K562 (cell line): Measurements from ENCODE around the gene MYL5. TPM values are rescaled to one million over a fixed set of nuclear protein-coding genes. Genes with fewer than 3 reads are reported as not detected.

Experiments
- C11orf30 ChIP-seq: fragments of 450-650 bp; IDR thresholded peaks from 2 replicates; pipeline ENCODE4 v1.6.1; 2016; ENCODE audit warnings: low read depth, mild to moderate bottlenecking
- E2F3 ChIP-seq: fragments of 250-450 bp; sonication (Bioruptor Pico); IDR thresholded peaks from 2 replicates; pipeline ENCODE4 v1.4.0; 2020; ENCODE audit warnings: mild to moderate bottlenecking
- FIP1L1 ChIP-seq: fragments of 200-400 bp; formaldehyde crosslinking; IDR thresholded peaks from 2 replicates; pipeline ENCODE4 v1.6.1; 2018; ENCODE audit warnings: mild to moderate bottlenecking, low read depth, low read length; ENCODE audit not compliant: poor library complexity, severe bottlenecking
- HDAC3 ChIP-seq: fragments of 450-650 bp; IDR thresholded peaks from 2 replicates; pipeline ENCODE4 v1.6.1; 2018; ENCODE audit warnings: borderline replicate concordance, mild to moderate bottlenecking, moderate library complexity; ENCODE audit not compliant: partially characterized antibody
- JUND ChIP-seq, 2 experiments: IDR thresholded peaks; 2 replicates in 1 of 2; 3 replicates in 1 of 2; pipeline ENCODE4 v1.6.1; 2011; ENCODE audit warnings: borderline replicate concordance in 2 of 2, low read depth in 2 of 2, low read length in 2 of 2, improper control_type of control experiment in 1 of 2, missing biosample characterization in 1 of 2, missing genetic modification characterization in 1 of 2, missing genetic modification reagents in 1 of 2
- MCM3 ChIP-seq: fragments of 450-650 bp; IDR thresholded peaks from 2 replicates; pipeline ENCODE4 v1.6.1; 2016
- RBBP5 ChIP-seq: fragments of 200-600 bp; sonication (generic); IDR thresholded peaks from 2 replicates; pipeline ENCODE4 v1.6.1; 2012; ENCODE audit warnings: borderline replicate concordance, mild to moderate bottlenecking, low read length, control low read depth, inconsistent platforms; ENCODE audit not compliant: insufficient read depth, poor library complexity, severe bottlenecking
- RERE ChIP-seq: sonication (generic); formaldehyde crosslinking; IDR thresholded peaks from 2 replicates; pipeline ENCODE4 v1.8.0; 2023; ENCODE audit warnings: missing genetic modification reagents, mild to moderate bottlenecking, borderline replicate concordance
- TBL1XR1 ChIP-seq, 2 experiments: IDR thresholded peaks; 2 replicates each; pipeline ENCODE4 v1.6.1; 2012; ENCODE audit warnings: improper control_type of control experiment in 2 of 2, low read length in 2 of 2, mild to moderate bottlenecking in 1 of 2
- ZNF184 ChIP-seq: sonication (generic); formaldehyde crosslinking; IDR thresholded peaks from 2 replicates; pipeline ENCODE4 v1.5.0; 2020; ENCODE audit warnings: missing genetic modification reagents
- polyA plus RNA-seq, 8 experiments: library from polyadenylated mRNA; depleted of rRNA in 4 of 8; stranded (reverse) in 5 of 8; unstranded in 3 of 8; fragments of >200 nt; fragmentation: Nextera tagmentation in 2 of 8; fragmentation: Illumina TruSeq in 1 of 8; extraction: Ambion mirVana in 2 of 8; extraction: Trizol in 1 of 8; gene quantifications; 2 replicates each; pipeline versions ENCODE4 v1.2.1 to v1.2.3, GENCODE V29; 2011 to 2014; ENCODE audit warnings: inconsistent platforms in 1 of 8, missing spikeins in 1 of 8
- total RNA-seq, 7 experiments: library from RNA; depleted of rRNA in 6 of 7; stranded (reverse); fragments of >200 nt in 6 of 7; fragmentation: Illumina TruSeq in 2 of 7; extraction: Trizol in 2 of 7; gene quantifications; 2 replicates each; pipeline versions ENCODE4 v1.2.1 to v1.2.3, GENCODE V29; 2011 to 2021; ENCODE audit warnings: low replicate concordance in 1 of 7
- TF ChIP-seq, protein P1 (sequence below): sonication (generic); formaldehyde crosslinking; IDR thresholded peaks from 2 replicates; pipeline ENCODE4 v1.8.0; 2022; ENCODE audit warnings: missing genetic modification reagents, mild to moderate bottlenecking, borderline replicate concordance
- TF ChIP-seq, protein P2 (sequence below): IDR thresholded peaks from 2 replicates; pipeline ENCODE4 v1.6.1; 2012; ENCODE audit warnings: low read depth, low read length, improper control_type of control experiment, borderline replicate concordance
- TF ChIP-seq, protein P3 (sequence below): sonication (generic); formaldehyde crosslinking; IDR thresholded peaks from 2 replicates; pipeline ENCODE4 v1.8.0; 2022; ENCODE audit warnings: mild to moderate bottlenecking, missing genetic modification reagents

Gene MYL5
- total and polyA plus RNA-seq, 9 of the 15 experiments (the other 6 are each of a cell fraction or from before 2014, with no cell fraction given) = 1.4 to 10.0 (median 4.1) TPM

DNA sequence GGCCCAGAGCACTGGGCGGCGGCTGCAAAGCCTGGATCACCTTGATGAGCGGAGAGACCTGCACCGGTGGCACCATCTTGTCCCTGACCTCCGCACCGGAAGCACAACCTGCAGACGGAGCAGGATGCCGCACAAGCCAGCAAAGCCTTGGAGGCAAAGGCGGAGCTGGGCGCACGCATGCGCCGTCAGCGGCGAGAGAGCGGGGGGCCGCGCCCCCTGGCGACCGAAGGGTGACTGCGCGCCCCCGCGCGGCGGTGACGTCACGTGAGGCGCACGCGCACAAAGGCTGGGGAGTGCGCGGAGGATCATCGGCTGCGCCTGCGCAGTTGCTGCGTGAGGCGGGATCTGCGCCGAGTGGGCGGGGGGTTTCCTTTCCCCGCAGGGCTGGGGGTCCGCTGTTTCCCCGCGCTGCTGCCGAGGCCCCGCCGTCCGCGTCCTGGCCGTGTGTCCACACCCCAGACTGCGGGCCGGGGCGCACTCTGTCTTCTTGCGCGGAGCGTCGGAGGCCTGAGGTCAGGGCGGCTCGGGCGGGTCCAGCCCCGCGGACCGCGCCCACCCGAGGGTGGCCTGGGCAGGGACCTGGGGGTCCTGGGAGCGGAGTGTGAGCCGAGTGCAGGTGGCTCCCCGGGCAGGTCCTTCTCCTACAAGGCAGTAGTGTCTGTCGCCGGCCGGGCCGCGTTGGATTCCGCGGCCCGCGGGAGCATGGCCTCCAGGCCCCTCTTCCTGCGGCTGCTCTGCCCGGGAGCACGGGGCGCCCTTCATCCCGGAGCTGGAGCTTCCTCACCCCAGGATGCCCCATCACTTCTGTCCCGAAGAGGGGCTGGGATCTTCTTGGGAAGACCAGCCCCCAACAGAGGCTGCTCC lies at the start of gene MYL5, which contains the start of gene ATP5ME (continued):
- TF ChIP-seq FIP1L1 = peak; percentile 93
- TF ChIP-seq C11orf30 = peak; percentile 86
- peak; percentile 57 for TF ChIP-seq RBBP5
- no peak for TF ChIP-seq TBL1XR1 (IDR thresholded peaks at IDR 0.05; ENCODE audit: low read length in 2 of 2)
- no peak for TF ChIP-seq MCM3
- TF ChIP-seq, protein P1, sequence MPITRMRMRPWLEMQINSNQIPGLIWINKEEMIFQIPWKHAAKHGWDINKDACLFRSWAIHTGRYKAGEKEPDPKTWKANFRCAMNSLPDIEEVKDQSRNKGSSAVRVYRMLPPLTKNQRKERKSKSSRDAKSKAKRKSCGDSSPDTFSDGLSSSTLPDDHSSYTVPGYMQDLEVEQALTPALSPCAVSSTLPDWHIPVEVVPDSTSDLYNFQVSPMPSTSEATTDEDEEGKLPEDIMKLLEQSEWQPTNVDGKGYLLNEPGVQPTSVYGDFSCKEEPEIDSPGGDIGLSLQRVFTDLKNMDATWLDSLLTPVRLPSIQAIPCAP (CRISPR knock-in tag) = no peak
- TF ChIP-seq HDAC3 = no peak
- peak; percentile 73 for TF ChIP-seq E2F3 (CRISPR knock-in tag)
- TF ChIP-seq JUND (IDR thresholded peaks at IDR 0.05; ENCODE audit: borderline replicate concordance, low read depth, low read length) = peak; percentile 95
- TF ChIP-seq JUND (tag; IDR thresholded peaks at IDR 0.05; ENCODE audit: borderline replicate concordance, low read depth, low read length) = peak; percentile 90; the same call in 2 of the 3 replicates
- TF ChIP-seq, protein P2, sequence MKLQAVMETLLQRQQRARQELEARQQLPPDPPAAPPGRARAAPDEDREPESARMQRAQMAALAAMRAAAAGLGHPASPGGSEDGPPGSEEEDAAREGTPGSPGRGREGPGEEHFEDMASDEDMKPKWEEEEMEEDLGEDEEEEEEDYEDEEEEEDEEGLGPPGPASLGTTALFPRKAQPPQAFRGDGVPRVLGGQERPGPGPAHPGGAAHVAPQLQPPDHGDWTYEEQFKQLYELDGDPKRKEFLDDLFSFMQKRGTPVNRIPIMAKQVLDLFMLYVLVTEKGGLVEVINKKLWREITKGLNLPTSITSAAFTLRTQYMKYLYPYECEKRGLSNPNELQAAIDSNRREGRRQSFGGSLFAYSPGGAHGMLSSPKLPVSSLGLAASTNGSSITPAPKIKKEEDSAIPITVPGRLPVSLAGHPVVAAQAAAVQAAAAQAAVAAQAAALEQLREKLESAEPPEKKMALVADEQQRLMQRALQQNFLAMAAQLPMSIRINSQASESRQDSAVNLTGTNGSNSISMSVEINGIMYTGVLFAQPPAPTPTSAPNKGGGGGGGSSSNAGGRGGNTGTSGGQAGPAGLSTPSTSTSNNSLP = no peak
- TF ChIP-seq, protein P3, sequence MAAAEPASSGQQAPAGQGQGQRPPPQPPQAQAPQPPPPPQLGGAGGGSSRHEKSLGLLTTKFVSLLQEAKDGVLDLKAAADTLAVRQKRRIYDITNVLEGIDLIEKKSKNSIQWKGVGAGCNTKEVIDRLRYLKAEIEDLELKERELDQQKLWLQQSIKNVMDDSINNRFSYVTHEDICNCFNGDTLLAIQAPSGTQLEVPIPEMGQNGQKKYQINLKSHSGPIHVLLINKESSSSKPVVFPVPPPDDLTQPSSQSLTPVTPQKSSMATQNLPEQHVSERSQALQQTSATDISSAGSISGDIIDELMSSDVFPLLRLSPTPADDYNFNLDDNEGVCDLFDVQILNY (CRISPR knock-in tag) = no peak
- no peak for TF ChIP-seq ZNF184 (CRISPR knock-in tag)
- TF ChIP-seq RERE (CRISPR knock-in tag) = no peak
